ENCODE data around the gene ZNF365. TPM values are rescaled to one million over a fixed set of nuclear protein-coding genes. Genes with fewer than 3 reads are reported as not detected.

Gene ZNF365
- total and polyA plus RNA-seq, 9 of the 15 experiments (the other 6 are each of a cell fraction or from before 2014, with no cell fraction given): 0.03 to 0.04 TPM; not detected in 7

DNA sequence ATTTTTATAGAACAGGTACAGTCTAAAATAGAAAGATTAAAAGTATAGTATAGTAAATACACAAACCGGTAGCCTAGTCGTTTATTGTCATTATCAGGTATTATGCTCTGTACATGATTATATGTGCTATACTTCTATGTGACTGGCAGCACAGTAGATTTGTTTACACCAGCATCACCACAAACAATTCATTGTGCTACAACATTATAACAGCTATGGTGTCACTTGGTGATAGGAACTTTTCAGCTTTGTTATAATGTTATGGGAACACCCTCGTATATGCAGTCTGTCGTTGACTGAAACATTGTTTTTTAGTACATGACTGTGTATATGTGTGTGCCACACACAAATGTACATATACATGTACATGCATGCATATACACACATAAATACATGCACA, 19.1 kb downstream of the ZNF365 start:
- DNase-seq (ENCODE audit: extremely low read depth in 1 of 4, low spot score in 3 of 4) (no peak), FAIRE-seq (no peak), ATAC-seq (no peak)
- no peaks in the 10 kb centered on the region for H3K79me2 ChIP-seq (ENCODE audit: control insufficient read depth, insufficient read depth, low read length)
- BruUV-seq (replicated peaks): no TSS peak
- no peaks in the 10 kb centered on the region for H3K27me3 ChIP-seq (ENCODE audit: control insufficient read depth in 2 of 2, insufficient read depth in 2 of 2, low read length in 2 of 2)
- H3K36me3 ChIP-seq (ENCODE audit: control insufficient read depth, insufficient read depth, low read length): no peaks in the 10 kb centered on the region
- in situ Hi-C loops (cut with MboI) (no loop called here), intact Hi-C loops (cut with micrococcal nuclease) (no loop called here)
- under 1% methylated on average over 4 of the region's 4 CpGs for WGBS (ENCODE audit: insufficient coverage, low coverage, missing lambda C conversion rate)
- CTCF ChIA-PET (ENCODE audit: low intra/inter-chr PET ratio): no interaction called here
- no peak overlapping the region for H3K4me3 ChIP-seq
- H3K4me2 ChIP-seq (ENCODE audit: insufficient read depth, low read length): no peak overlapping the region
- no peaks in the 10 kb centered on the region; a peak in 1 of 5 replicates for H3K4me1 ChIP-seq (replicated peaks in 1 of 2; ENCODE audit: control insufficient read depth in 2 of 2, insufficient read depth in 2 of 2, low read length in 2 of 2)
- no peaks in the 10 kb centered on the region for H4K20me1 ChIP-seq (replicated peaks; ENCODE audit: control insufficient read depth, insufficient read depth, low read length)
- H3K9ac ChIP-seq (ENCODE audit: insufficient read depth in 1 of 2, low read depth in 2 of 2, low read length in 2 of 2): no peak overlapping the region
- POLR2A ChIA-PET: no interaction called here
- TF ChIP-seq CREB1 (IDR thresholded peaks at IDR 0.05) (no peak), CREB1 (CRISPR knock-in tag; IDR thresholded peaks at IDR 0.05) (no peak), FOXJ2 (tag; IDR thresholded peaks at IDR 0.05) (no peak), ZZZ3 (IDR thresholded peaks at IDR 0.05) (no peak), SMARCE1 (IDR thresholded peaks at IDR 0.05) (no peak), CBX2 (IDR thresholded peaks at IDR 0.05; ENCODE audit: insufficient read depth, low read length, poor library complexity, severe bottlenecking) (no peak), CBX1 (IDR thresholded peaks at IDR 0.05; ENCODE audit: low read depth) (no peak), RFX1 (IDR thresholded peaks at IDR 0.05) (no peak), ZMIZ1 (IDR thresholded peaks at IDR 0.05; ENCODE audit: low read depth in 2 of 2, low read length in 2 of 2) (no peak), CGGBP1 (CRISPR knock-in tag; IDR thresholded peaks at IDR 0.05) (no peak), MNT (conservative IDR thresholded peaks at IDR 0.05) (no peak), GABPB1 (CRISPR knock-in tag; IDR thresholded peaks at IDR 0.05) (no peak)
- no peaks in the 10 kb centered on the region for H3K9me3 ChIP-seq (replicated peaks; ENCODE audit: control insufficient read depth, insufficient read depth, low read depth, low read length)
- no peaks in the 10 kb centered on the region for H3K9me1 ChIP-seq (ENCODE audit: control insufficient read depth, insufficient read depth, low read length)
- H2AFZ ChIP-seq (ENCODE audit: low read depth, low read length): no peak overlapping the region
- no peak overlapping the region for H3K27ac ChIP-seq (ENCODE audit: extremely low read depth, low read depth, low read length)
